OCI-LY1 (cell line): ENCODE results near the gene BOK.
"Not testable (repeated sequence)": the region's sequence is repeated elsewhere in the genome, so short reads cannot be mapped to it uniquely, and the experiment has no call there.

Source experiments
- H2AFZ ChIP-seq: fragments of 200-600 bp; sonication (generic), shearing (Covaris generic); 2 replicates; pipeline ENCODE4 v1.6.0; 2014; ENCODE audit warnings: antibody characterized with exemption, mild to moderate bottlenecking, low read length
- H3F3A ChIP-seq: fragments of 200-600 bp; sonication (generic), shearing (Covaris generic); 2 replicates; pipeline ENCODE4 v1.6.0; 2014; ENCODE audit warnings: mild to moderate bottlenecking, antibody characterized with exemption, low read length, moderate library complexity; ENCODE audit not compliant: insufficient read depth
- H3K27ac ChIP-seq: fragments of 200-600 bp; sonication (generic); 2 replicates; pipeline ENCODE4 v1.5.1; 2014; ENCODE audit warnings: low read length, mixed run types, mild to moderate bottlenecking, low read depth; ENCODE audit not compliant: poor library complexity, severe bottlenecking
- H3K27me3 ChIP-seq: fragments of 200-600 bp; sonication (generic); 2 replicates; pipeline ENCODE4 v1.6.0; 2014; ENCODE audit warnings: antibody characterized with exemption, mild to moderate bottlenecking, low read length, moderate library complexity; ENCODE audit not compliant: insufficient read depth
- H3K36me3 ChIP-seq: fragments of 200-600 bp; sonication (generic); 2 replicates; pipeline ENCODE4 v1.6.1; 2014; ENCODE audit warnings: mild to moderate bottlenecking, antibody characterized with exemption, low read length, moderate library complexity, mixed read lengths; ENCODE audit not compliant: insufficient read depth
- H3K4me1 ChIP-seq: fragments of 200-600 bp; sonication (generic); 2 replicates; pipeline ENCODE4 v1.5.1; 2014; ENCODE audit warnings: mild to moderate bottlenecking, low read length, moderate library complexity; ENCODE audit not compliant: insufficient read depth, severe bottlenecking
- H3K4me2 ChIP-seq: fragments of 200-600 bp; sonication (generic), shearing (Covaris generic); 2 replicates; pipeline ENCODE4 v1.6.1; 2014; ENCODE audit warnings: low read length
- H3K4me3 ChIP-seq: fragments of 200-600 bp; sonication (generic); 2 replicates; pipeline ENCODE4 v1.5.1; 2014; ENCODE audit warnings: low read length, low read depth, mild to moderate bottlenecking, mixed read lengths; ENCODE audit not compliant: poor library complexity, severe bottlenecking
- H3K79me2 ChIP-seq: fragments of 200-600 bp; shearing (Covaris generic); 2 replicates; pipeline ENCODE4 v1.6.1; 2016; ENCODE audit warnings: mixed run types, low read length, mixed read lengths; ENCODE audit not compliant: insufficient read depth
- H3K9ac ChIP-seq: fragments of 200-600 bp; sonication (generic), shearing (Covaris generic); 2 replicates; pipeline ENCODE4 v1.6.1; 2014; ENCODE audit warnings: mild to moderate bottlenecking, low read length, mixed read lengths
- H3K9me2 ChIP-seq: fragments of 200-600 bp; sonication (generic), shearing (Covaris generic); 2 replicates; pipeline ENCODE4 v1.6.1; 2014; ENCODE audit warnings: low read depth, mild to moderate bottlenecking, low read length, mixed read lengths
- H3K9me3 ChIP-seq: fragments of 200-600 bp; shearing (Covaris generic); 2 replicates; pipeline ENCODE4 v1.6.1; 2014; ENCODE audit warnings: low read length, mixed read lengths
- H4K20me1 ChIP-seq: fragments of 200-600 bp; sonication (generic), shearing (Covaris generic); 2 replicates; pipeline ENCODE4 v1.6.0; 2016; ENCODE audit warnings: mild to moderate bottlenecking, low read length; ENCODE audit not compliant: insufficient read depth
- EZH2 ChIP-seq: fragments of 200-600 bp; sonication (generic), shearing (Covaris generic); IDR thresholded peaks from 2 replicates; pipeline ENCODE4 v1.8.0; 2017; ENCODE audit warnings: borderline replicate concordance, mixed run types, mild to moderate bottlenecking, antibody characterized with exemption, low read length, moderate library complexity, mixed read lengths
- TF ChIP-seq, protein P1 (sequence below): fragments of 200-600 bp; sonication (generic), shearing (Covaris generic); IDR thresholded peaks from 2 replicates; pipeline ENCODE4 v1.5.1; 2017; ENCODE audit warnings: mild to moderate bottlenecking, antibody characterized with exemption, low read length, moderate library complexity, mixed read lengths

Gene BOK

DNA sequence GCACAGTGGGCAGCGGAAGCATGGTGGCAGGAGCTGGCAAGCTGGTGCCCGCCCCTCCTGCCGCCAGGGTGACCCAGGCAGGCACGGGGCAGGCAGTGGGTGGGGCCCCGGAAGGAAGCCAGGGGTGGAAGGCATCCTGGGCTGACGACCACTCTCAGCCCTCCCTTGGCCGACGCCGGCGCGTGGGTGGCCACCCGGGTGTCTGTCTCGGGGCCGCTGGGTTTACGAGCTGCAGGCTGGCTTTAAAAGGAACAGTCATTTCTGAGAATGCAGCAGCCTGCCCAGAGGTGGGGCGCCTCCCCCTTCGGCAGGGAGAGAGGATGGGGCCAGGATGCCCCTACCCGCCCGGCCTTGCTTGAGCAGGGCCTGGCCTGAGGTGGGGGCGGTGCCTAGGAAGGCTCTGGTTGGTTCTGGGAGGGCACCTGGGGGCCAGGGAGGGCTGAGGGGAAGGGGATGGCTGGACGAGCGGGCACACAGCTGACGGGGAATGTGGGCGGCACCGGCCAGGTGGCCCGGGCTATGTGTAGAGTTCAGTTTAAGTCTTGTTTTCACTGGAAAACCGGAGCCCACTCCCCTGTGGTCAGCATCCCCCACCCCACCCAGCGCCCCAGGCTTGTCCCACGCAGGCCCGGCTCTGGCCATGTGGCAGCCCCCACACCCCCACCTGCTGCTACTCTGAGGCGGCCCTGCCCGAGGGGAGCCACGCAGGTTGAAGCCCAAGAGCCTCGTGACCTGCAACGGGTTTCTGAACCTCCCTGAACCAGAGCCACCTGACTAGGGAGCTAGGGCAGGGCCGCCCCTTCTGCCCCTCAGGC lies 6.3 kb downstream of the BOK start:
- H3K4me3 ChIP-seq, result no peak overlapping the region
- H3K27me3 ChIP-seq, result no peaks in the 10 kb centered on the region; the same call in 1 of the 2 replicates
- H3K4me2 ChIP-seq, result peak overlapping the region; percentile 4; the same call in 1 of the 2 replicates
- no peaks in the 10 kb centered on the region for H3K9me3 ChIP-seq
- no peak overlapping the region for H3K27ac ChIP-seq
- H3K79me2 ChIP-seq, result no peaks in the 10 kb centered on the region
- no peak overlapping the region for H2AFZ ChIP-seq
- H3K36me3 ChIP-seq, result no peaks in the 10 kb centered on the region
- H3K9ac ChIP-seq, result no peak overlapping the region
- H4K20me1 ChIP-seq, result no peaks in the 10 kb centered on the region
- H3K9me2 ChIP-seq, result no peaks in the 10 kb centered on the region
- no peaks in the 10 kb centered on the region for H3K4me1 ChIP-seq
- TF ChIP-seq, protein P1, sequence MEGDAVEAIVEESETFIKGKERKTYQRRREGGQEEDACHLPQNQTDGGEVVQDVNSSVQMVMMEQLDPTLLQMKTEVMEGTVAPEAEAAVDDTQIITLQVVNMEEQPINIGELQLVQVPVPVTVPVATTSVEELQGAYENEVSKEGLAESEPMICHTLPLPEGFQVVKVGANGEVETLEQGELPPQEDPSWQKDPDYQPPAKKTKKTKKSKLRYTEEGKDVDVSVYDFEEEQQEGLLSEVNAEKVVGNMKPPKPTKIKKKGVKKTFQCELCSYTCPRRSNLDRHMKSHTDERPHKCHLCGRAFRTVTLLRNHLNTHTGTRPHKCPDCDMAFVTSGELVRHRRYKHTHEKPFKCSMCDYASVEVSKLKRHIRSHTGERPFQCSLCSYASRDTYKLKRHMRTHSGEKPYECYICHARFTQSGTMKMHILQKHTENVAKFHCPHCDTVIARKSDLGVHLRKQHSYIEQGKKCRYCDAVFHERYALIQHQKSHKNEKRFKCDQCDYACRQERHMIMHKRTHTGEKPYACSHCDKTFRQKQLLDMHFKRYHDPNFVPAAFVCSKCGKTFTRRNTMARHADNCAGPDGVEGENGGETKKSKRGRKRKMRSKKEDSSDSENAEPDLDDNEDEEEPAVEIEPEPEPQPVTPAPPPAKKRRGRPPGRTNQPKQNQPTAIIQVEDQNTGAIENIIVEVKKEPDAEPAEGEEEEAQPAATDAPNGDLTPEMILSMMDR, result no peak
- H3F3A ChIP-seq, result no peaks in the 10 kb centered on the region

DNA sequence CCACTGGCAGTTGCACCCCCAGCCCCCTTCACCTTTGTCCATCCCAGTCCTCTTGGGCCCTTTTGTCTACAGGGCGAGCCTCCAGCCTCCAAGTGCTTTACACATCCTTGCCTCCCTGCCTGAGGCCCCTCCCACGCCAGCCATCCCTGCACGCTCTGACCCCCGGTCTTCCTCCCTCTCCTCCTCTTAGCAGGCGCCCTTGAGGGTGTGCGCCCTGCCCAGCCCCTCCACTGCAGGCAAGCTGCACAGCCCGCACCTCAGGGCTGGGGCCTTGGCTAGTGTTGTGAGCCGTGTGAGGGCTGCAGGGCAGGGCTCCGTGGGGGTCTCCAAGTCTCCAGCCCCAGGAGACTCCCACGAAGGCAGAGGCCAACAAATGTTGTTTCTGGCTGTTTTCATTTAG lies 6.9 kb downstream of the BOK start:
- TF ChIP-seq, protein P1, result no peak
- TF ChIP-seq EZH2, result no peak
- no peak overlapping the region for H3K4me3 ChIP-seq
- no peak overlapping the region for H3K4me2 ChIP-seq
- H3K4me1 ChIP-seq, result no peaks in the 10 kb centered on the region
- H3K79me2 ChIP-seq, result no peaks in the 10 kb centered on the region
- H3K9me2 ChIP-seq, result no peaks in the 10 kb centered on the region
- no peaks in the 10 kb centered on the region for H3K27me3 ChIP-seq
- H3K27ac ChIP-seq, result no peak overlapping the region
- H4K20me1 ChIP-seq, result no peaks in the 10 kb centered on the region
- H2AFZ ChIP-seq, result no peak overlapping the region
- no peaks in the 10 kb centered on the region for H3K36me3 ChIP-seq
- H3F3A ChIP-seq, result no peaks in the 10 kb centered on the region
- H3K9ac ChIP-seq, result no peak overlapping the region
- H3K9me3 ChIP-seq, result no peaks in the 10 kb centered on the region

DNA sequence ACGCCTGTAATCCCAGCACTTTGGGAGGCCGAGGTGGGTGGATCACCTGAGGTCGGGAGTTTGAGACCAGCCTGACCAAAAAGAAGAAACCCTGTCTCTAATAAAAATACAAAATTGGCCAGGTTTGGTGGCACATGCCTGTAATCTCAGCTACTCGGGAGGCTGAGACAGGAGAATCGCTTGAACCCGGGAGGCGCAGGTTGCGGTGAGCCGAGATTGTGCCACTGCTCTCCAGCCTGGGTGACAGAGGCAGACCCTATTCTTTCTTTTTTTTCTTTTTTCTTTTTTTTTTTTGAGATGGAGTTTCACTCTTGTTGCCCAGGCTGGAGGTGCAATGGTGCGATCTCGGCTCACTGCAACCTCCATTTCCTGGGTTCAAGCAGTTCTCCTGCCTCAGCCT lies 7.5 kb downstream of the BOK start:
- H3K9ac ChIP-seq, H3K27me3 ChIP-seq, H3K4me2 ChIP-seq, H4K20me1 ChIP-seq, H3F3A ChIP-seq, H2AFZ ChIP-seq, H3K9me2 ChIP-seq, H3K9me3 ChIP-seq, H3K4me1 ChIP-seq, H3K79me2 ChIP-seq, H3K27ac ChIP-seq, H3K4me3 ChIP-seq, H3K36me3 ChIP-seq: not testable (repeated sequence)

DNA sequence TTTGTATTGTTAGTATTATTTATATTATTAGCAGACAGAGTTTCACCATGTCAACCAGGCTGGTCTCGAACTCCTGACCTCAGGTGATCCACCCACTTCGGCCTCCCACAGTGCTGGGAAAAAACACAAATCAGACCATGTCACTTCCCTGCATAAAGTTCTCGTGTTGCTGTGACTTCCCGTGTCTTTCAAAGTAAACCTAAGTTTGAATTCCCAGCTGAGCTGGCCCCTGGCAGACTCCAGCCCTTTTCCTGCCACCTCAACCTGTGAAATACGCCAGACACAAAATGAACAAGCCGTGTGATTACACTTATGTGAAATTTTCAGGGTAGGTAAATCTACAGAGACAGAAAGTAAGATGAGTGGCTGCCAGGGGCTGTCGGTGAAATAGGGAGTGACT lies 7.9 kb downstream of the BOK start:
- no peaks in the 10 kb centered on the region for H3K27me3 ChIP-seq
- no peak overlapping the region for H3K27ac ChIP-seq
- H3K9ac ChIP-seq, result no peak overlapping the region

DNA sequence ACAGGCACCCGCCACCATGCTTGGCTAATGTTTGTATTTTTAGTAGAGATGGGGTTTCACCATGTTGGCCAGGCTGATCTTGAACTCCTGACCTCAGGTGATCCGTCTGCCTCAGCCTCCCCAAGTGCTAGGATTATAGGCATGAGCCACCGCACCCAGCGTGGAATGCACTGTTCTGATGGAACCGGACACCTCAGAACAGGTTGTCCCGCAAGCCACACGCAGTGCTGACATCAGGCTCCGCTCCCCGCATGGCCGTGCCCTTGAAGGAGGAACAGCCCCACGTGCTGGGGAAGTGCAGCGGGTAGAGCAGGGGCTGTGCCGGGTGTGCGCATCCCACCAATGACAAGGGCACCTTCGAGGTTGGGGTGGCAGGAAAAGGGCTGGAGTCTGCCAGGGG lies 8.7 kb downstream of the BOK start:
- not testable (repeated sequence) for H3K36me3 ChIP-seq, H3K9me3 ChIP-seq, H3K9me2 ChIP-seq, H3K79me2 ChIP-seq, H4K20me1 ChIP-seq, H3K27ac ChIP-seq, H3K27me3 ChIP-seq, H3K4me2 ChIP-seq, H3F3A ChIP-seq, H3K4me3 ChIP-seq, H2AFZ ChIP-seq, H3K9ac ChIP-seq, H3K4me1 ChIP-seq

More for the DNA sequence above, 7.9 kb downstream of the BOK start:
- no peaks in the 10 kb centered on the region for H4K20me1 ChIP-seq
- no peak overlapping the region for H3K4me3 ChIP-seq
- H3K36me3 ChIP-seq, result no peaks in the 10 kb centered on the region
- TF ChIP-seq, protein P1, result no peak
- TF ChIP-seq EZH2, result no peak
- H3K4me1 ChIP-seq, result no peaks in the 10 kb centered on the region
- H2AFZ ChIP-seq, result no peak overlapping the region
- no peaks in the 10 kb centered on the region for H3K79me2 ChIP-seq
- H3F3A ChIP-seq, result no peaks in the 10 kb centered on the region
- H3K9me2 ChIP-seq, result no peaks in the 10 kb centered on the region
- H3K4me2 ChIP-seq, result no peak overlapping the region
- no peaks in the 10 kb centered on the region for H3K9me3 ChIP-seq
